Mesothelial cell of epicardium (in vitro differentiated cells): Measurements from ENCODE around the gene PYCR2. TPM values are rescaled to one million over a fixed set of nuclear protein-coding genes. Genes with fewer than 3 reads are reported as not detected.

Experiments used
- DNase-seq, 2 experiments: peaks; one replicate each; pipeline ENCODE4 v3.0.0; 2021; ENCODE audit warnings: low spot score in 2 of 2; ENCODE audit not compliant: unreplicated experiment in 2 of 2
- H3K27ac Mint-ChIP-seq: 2 replicates; pipeline ENCODE4 v1.8.0; 2021; ENCODE audit warnings: mixed read lengths
- H3K27me3 Mint-ChIP-seq: 2 replicates; pipeline ENCODE4 v1.8.0; 2021; ENCODE audit warnings: low read depth, mixed read lengths
- H3K36me3 Mint-ChIP-seq: 2 replicates; pipeline ENCODE4 v1.8.0; 2021; ENCODE audit warnings: mixed read lengths
- H3K4me1 Mint-ChIP-seq: 2 replicates; pipeline ENCODE4 v1.8.0; 2021; ENCODE audit warnings: mixed read lengths
- H3K4me3 Mint-ChIP-seq: 2 replicates; pipeline ENCODE4 v1.8.0; 2021; ENCODE audit warnings: mild to moderate bottlenecking, moderate library complexity, mixed read lengths
- H3K9me3 Mint-ChIP-seq: 2 replicates; pipeline ENCODE4 v1.8.0; 2021; ENCODE audit warnings: mixed read lengths
- total RNA-seq: library from RNA; stranded (reverse); gene quantifications from 3 replicates; pipeline ENCODE4 v1.2.1, GENCODE V29; 2021
- TF ChIP-seq, protein P1 (sequence below): fragments of 200-600 bp; sonication (generic); IDR thresholded peaks from one replicate; pipeline ENCODE4 v1.5.0; 2021; ENCODE audit warnings: antibody characterized with exemption; ENCODE audit not compliant: unreplicated experiment

The PYCR2 gene
- total RNA-seq, 1 donor from 2014 or later = 38.9 TPM

DNA sequence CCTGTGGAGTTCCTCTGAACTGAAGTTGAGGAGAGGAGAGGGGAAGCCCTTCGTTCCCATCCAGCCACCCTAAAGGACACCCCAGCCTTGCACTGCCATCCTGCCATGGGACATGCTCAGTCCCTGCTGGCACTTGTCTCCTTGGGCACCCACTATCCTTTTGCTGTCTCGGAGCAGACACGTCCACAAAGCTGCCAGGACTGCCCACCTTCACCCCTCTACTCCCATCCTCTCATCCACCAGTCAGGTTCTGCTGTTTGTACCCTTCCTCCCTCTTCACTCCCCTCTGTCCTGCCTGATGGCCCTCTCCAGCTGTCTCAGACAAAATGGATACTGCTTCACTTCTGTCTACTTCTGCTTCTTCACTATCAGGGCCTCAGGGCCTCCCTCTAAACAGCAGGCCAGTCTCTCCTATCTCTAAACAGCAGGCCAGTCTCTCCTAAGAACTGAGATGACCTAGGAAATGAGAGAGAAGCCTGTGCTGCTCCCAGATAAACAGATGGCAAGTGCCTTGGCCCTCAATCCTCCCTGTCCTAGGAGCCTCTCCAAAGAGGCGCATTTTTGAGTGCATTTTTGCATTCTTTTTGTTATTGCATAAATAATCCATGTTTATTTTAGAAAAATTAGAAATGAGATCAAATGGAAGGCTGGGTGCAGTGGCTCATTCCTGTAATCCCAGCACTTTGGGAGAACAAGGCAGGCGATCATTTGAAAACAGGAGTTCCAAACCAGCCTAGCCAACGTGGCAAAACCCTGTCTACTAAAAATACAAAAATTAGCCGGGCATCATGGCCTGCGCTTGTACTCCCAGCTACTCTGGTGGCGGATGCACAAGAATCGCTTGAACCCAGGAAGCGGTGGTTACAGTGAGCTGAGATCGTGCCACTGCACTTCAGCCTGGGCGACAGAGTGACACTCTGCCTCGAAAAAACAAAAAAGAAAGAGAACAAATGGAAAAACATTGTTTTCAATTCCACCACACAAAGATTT is 4.4 kb upstream of the PYCR2 start:
- TF ChIP-seq, protein P1, sequence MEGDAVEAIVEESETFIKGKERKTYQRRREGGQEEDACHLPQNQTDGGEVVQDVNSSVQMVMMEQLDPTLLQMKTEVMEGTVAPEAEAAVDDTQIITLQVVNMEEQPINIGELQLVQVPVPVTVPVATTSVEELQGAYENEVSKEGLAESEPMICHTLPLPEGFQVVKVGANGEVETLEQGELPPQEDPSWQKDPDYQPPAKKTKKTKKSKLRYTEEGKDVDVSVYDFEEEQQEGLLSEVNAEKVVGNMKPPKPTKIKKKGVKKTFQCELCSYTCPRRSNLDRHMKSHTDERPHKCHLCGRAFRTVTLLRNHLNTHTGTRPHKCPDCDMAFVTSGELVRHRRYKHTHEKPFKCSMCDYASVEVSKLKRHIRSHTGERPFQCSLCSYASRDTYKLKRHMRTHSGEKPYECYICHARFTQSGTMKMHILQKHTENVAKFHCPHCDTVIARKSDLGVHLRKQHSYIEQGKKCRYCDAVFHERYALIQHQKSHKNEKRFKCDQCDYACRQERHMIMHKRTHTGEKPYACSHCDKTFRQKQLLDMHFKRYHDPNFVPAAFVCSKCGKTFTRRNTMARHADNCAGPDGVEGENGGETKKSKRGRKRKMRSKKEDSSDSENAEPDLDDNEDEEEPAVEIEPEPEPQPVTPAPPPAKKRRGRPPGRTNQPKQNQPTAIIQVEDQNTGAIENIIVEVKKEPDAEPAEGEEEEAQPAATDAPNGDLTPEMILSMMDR = no peak
- peak overlapping the region; percentile 17 for H3K27ac Mint-ChIP-seq
- no peaks in the 10 kb centered on the region for H3K36me3 Mint-ChIP-seq
- DNase-seq = no peak
- peaks cover 12% of the 10 kb centered on the region for H3K4me1 Mint-ChIP-seq
- H3K27me3 Mint-ChIP-seq = no peaks in the 10 kb centered on the region
- H3K9me3 Mint-ChIP-seq = no peaks in the 10 kb centered on the region
- H3K4me3 Mint-ChIP-seq = no peak overlapping the region

DNA sequence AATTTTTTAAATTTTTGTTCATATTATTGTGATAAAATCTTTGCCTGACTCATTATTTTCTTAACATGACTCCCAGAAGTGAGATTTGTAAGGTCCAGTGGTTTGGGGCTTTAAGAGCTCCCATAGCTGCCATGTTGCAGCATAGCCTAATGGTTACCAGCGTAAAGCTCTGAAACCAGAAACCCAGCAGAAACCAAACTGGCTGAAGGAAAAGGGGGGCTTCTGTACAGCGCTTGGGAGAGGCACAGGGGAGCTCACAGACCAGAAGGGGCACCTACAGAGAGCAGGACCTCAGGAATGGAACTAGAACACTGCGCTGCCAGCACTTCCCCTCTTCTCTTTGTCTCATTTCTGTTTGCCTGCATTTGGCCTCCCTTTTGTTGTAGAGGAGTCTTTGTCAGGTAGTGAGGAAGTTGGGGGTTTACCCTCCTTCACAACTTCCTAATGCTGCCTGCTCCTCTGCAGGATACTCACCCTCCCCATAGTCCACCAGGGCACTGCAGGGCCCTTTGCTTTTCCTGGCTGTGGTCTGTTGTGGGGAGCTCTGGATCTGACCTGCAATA is 2.6 kb upstream of the PYCR2 start:
- Mint-ChIP-seq H3K9me3 (no peaks in the 10 kb centered on the region), H3K4me3 (no peak overlapping the region), H3K27me3 (no peaks in the 10 kb centered on the region), H3K4me1 (peaks cover 16% of the 10 kb centered on the region), H3K27ac (no peak overlapping the region), H3K36me3 (no peaks in the 10 kb centered on the region)
- TF ChIP-seq, protein P1 = no peak
- DNase-seq = no peak

DNA sequence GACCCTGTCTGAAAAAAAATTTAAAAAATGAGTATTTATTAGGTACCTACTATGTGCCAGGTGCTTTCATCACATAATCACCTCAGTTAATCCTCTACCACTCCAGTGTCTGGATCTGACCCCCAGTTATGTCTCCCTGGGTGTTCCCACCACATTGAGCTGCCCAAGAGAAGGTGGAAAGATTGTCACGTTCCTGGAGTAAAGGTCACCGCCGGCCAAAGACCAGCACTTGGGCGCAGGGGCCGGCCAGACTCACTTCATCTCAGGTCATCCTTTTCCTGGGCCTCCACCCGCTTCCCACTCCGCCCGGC is 714 bp downstream of the PYCR2 start:
- Mint-ChIP-seq H3K4me3 (peak overlapping the region; percentile 90), H3K4me1 (peaks cover 11% of the 10 kb centered on the region), H3K36me3 (peaks cover 8% of the 10 kb centered on the region), H3K27me3 (no peaks in the 10 kb centered on the region), H3K27ac (peak overlapping the region; percentile 95), H3K9me3 (no peaks in the 10 kb centered on the region)
- no peak for DNase-seq
- TF ChIP-seq, protein P1 = no peak

DNA sequence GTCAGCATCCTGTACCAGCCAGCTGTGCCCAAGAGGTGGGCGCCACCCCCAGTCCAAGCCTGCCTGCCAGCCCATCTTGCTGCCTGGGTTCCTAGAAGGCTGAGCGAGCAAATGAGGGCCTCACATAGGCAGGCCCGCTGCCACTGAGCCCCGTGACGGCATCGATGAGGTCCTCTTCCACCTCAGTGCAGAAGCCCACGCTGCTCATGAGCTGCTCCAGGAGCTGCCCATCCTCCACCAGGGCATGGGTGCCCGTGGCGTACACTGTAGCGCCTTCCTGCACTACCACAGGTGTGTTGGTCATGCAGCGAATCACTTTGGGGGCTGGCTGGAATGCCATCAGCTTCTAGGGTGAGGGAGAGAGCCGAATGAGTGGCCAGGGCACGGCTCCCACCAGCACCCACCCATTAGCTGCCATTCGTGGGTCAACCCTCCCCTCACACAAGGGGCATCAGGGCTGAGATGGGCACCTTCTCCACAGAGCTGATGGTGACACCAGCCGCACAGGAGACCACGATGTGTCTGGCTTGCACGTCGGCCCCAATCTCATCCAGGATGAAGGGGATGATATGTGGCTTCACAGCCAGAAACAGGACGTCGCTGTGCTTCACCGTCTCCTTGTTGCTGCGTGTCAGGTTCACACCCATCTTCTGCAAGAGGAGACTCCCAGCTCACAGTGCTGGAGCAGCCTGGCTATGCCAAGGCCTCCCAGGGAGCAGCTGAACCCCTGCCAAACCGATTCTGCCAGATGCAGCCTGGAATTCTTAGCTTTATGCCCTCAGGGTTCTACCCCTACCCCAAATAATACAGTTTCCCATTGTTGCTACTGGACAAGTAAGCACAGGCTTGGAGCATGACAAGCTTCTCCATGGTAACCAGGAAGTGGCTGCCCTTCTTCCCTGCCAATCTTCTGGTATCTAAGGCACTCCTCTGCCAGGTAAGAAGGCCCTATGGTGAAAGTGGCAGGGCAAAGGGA is 2.0 kb downstream of the PYCR2 start:
- no peak for DNase-seq
- H3K36me3 Mint-ChIP-seq = peaks cover 14% of the 10 kb centered on the region
- H3K27me3 Mint-ChIP-seq = no peaks in the 10 kb centered on the region
- H3K4me3 Mint-ChIP-seq = peak overlapping the region; percentile 90
- no peaks in the 10 kb centered on the region for H3K9me3 Mint-ChIP-seq
- TF ChIP-seq, protein P1 = no peak
- peaks cover 11% of the 10 kb centered on the region for H3K4me1 Mint-ChIP-seq
- H3K27ac Mint-ChIP-seq = no peak overlapping the region

DNA sequence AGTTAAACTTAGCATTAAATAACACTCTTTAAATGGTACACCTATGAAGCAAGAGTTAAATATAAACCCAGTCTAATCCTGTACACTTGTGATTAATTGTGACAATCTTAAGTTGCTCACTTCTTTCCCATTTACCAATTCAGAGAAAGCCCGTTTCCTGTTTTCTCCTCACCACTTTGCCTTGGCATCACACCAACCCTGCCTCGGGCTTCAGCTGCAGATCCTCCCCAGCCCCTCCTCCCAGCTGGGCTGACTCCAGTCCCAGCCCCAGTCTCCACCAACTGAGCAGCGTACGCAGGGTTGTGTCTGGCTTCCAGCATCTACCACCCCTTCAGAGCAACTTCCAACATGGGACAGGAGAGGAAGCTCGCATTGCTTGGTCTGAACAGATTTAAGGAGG is 4.1 kb downstream of the PYCR2 start:
- no peak overlapping the region for H3K4me3 Mint-ChIP-seq
- TF ChIP-seq, protein P1 = no peak
- peaks cover 17% of the 10 kb centered on the region for H3K4me1 Mint-ChIP-seq
- H3K9me3 Mint-ChIP-seq = no peaks in the 10 kb centered on the region
- no peak for DNase-seq
- peaks cover 19% of the 10 kb centered on the region for H3K36me3 Mint-ChIP-seq
- H3K27me3 Mint-ChIP-seq = no peaks in the 10 kb centered on the region
- H3K27ac Mint-ChIP-seq = no peak overlapping the region
